GM19324 (cell line): Measurements from ENCODE around the gene RFC2.

ENCODE experiments used
- ATAC-seq: cut with Tn5 transposase; IDR thresholded peaks from one replicate; pipeline ENCODE4 v1.9.1; 2021; ENCODE audit warnings: mild to moderate bottlenecking, moderate library complexity; ENCODE audit not compliant: unreplicated experiment, low FRiP score

RFC2 gene

DNA sequence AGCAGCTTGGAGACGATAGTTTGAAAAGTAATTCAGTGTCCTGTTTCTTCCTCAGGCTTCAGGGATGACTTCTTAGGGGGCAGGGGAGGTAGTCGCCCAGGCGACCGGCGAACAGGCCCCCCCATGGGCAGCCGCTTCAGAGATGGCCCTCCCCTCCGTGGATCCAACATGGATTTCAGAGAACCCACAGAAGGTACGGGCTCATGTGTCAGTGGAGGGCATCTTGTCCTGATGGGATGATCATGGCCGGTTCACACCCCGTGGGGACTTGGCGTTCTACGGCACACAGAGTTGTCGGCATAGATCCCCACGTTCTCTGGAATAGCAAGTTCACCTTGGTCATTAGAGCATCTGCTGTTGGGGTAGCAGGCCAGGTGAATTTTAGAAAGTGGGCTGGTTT lies 59.5 kb downstream of the RFC2 start:
- no peak for ATAC-seq

DNA sequence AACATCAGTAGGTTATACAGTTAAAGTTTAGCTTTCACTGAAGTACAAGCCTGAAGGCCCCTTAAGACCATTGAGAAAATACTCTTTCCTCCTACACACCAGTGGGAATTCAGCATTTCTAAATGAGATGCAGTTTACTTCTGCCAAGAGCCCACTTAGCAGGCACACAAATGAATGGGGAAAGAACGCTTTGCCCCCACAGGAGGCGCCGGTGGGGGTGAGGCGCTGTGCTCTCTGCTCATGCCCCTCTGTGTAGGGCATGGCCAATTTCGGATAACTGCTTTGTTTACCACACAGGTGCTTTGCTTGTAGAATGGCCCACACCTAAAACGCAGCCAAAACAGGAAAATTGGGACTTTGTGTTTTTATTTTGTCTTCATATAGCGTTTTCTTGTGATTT lies 60.3 kb downstream of the RFC2 start:
- no peak for ATAC-seq

DNA sequence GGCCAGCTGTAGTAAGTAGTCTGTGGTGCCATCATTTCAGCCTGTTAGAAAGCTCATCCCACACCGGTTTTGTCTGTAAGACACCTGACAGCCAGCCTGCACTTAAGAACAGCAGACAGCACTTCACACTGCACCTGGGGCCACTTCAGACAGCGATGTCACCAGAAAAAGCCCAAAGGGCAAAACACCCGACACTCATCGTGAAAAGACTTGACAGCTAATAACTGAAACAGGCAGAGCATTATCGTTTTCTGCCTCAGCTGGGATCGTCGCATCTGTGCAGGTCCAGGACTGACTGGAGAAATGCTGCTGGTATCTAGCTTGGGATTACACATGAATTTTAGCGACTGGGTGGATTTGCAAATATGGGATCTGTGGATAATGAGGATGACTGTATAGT lies 61.1 kb downstream of the RFC2 start:
- no peak for ATAC-seq

DNA sequence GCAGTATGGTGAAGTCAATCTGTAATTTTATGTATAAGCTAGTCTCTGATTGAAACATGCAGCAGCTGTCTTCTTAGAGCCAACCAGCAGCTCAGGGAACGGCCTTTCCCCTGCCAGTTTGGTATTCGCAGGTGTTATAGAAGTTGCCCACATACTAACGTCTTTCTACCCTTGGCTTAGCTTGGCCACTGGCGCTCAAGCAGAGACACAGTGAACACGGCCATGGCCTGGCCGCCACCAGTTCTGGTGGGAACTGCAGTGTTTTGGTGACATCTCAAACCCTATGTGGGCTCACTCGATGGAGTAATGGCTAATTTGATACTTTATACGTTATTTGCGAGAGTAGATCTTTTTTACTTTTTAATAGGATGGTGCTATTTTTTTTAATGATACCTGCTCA lies 63.0 kb downstream of the RFC2 start:
- ATAC-seq = no peak

DNA sequence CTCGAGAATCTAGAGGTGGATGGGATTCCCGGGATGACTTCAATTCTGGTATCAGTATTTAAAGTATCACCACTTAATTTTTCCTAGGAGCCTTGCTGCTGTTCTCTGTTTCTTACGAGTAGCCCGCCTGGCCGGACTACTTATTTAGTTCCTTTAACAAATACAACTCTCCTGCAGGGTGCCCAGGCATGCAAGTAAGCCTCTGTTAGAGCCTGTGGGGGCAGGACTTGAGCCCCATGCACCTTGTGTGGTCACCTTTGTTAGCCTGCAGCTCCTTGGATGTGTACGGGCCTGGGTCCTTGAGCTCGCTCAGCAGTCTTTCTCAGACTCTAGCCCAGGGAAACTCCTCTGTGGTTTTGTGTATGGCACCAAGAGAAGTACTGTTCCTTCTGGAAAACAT lies 63.9 kb downstream of the RFC2 start:
- ATAC-seq = no peak

DNA sequence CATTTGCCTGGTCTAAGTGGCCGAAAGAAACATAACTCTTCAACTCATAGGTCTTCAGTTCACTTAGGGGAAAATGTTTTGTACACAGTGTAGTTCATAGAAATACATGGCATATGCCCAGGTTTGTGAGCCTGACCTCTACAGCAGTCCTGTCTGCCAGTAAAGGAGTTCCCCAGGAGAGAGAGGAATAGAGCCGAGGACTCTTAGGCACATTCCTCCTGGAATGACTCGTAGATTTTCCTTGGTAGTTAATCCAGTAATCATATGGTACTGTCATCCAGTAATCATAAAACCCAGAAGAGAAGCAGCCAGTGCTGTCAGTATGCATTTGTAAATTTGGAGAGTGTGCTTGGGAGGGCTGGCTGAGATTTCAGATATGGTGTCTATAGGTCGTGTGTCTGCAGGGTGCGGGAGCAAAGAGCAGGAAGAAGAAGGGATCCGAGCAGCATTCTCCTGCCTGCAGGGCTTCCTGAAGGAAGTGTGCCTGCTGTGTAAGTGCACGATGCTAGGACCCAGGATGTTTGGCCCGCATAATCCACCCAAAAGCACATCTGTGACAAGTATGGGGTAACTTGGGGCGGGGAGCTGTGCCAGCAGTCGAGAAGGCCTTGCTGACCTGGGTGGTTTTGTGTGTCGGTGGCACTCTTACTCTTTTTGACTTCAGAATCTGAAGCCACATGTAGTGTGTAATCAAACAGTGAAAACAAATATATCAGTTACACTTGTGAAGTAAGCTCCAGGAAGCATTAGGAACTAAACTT lies 66.1 kb downstream of the RFC2 start:
- ATAC-seq = no peak

DNA sequence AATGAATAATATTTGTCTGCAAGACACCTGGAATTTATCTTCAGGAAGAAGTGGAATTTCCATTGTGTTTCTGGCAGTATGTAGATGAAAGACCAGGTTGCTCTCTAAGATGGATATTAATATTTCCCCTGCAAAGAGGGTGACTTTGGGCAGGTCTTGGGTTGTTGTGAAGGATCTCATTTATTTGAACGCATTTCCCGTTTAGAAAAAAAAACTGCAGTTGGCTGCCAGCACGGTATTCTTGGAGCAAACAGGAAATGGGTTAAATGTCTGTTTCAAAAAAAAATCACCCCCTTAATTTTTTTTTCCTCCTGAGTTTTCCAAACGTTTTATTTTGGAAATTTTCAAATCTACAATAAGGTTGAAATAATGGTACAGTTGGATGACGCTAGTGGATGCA lies 68.6 kb downstream of the RFC2 start:
- ATAC-seq = no peak

DNA sequence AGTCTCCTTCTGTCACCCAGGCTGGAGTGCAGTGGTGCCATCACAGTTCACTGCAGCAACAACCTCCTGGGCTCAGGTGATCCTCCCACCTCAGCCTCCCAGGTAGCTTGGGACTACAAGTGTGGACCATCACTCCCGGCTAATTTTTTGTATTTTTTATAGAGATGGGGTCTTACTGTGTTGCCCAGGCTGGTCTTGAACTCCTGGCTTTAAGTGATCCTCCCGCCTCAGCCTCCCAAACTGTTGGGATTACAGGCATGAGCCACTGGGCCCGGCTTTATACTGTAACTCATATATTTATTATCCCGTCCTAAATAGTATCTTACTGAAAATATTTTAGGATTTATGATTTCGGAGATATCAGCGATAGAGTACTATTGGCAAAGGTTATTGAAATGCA lies 69.2 kb downstream of the RFC2 start:
- ATAC-seq = no peak

DNA sequence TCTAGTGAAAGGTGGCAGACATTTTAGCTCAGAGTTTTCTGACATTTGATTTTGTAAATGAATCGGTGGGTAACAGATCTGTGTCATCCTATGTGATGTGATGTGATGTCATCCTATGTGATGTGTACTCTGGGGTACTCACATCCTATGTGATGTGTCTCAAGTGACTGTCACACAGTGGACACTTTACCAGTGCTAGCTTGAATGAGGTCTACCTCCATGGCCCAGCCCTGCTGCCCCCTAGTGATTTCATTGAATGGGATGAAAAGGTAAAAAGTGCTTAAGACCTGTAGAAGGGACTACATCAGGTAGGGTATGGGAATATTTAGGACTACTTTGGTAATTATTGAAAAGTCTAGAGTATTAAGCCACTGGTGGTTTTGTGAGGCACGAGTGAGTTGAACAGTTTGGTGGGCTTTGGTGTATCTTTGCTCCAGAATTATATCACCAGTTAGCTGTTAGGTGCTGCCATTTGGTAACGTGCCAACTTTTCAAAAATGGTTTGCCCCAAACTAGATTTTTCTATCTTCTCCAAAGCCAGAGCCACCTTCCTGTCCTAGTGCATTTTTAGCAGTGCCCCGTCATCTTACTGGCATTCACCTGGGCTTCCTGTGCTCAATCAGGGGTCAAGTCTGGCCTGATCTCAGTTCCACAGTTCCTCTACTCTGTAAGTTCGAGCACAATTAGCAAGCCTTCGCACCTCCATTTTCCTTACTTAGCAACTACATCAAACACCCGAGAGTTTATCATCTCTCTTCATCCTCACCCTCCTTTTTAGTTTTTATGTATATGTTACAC lies 70.3 kb downstream of the RFC2 start:
- ATAC-seq = no peak

DNA sequence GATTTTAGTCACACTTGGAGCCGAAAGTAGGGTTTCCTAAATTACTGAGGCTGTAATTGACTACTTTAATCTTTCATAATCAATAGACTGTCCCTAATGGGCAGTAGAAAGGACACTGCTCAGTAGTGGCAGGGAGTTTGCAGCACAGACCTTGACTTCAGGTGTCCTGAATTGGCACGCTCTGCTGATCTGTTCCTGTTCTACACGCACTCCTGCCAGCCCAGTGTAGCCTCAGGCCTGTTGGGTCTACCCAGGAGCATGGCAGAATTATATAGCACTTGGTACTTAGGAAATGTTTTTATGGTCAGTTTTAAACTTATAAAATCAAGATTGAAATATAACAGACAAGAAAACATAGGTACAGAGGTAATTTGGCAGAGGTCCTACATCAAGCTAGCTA lies 71.1 kb downstream of the RFC2 start:
- ATAC-seq = no peak

DNA sequence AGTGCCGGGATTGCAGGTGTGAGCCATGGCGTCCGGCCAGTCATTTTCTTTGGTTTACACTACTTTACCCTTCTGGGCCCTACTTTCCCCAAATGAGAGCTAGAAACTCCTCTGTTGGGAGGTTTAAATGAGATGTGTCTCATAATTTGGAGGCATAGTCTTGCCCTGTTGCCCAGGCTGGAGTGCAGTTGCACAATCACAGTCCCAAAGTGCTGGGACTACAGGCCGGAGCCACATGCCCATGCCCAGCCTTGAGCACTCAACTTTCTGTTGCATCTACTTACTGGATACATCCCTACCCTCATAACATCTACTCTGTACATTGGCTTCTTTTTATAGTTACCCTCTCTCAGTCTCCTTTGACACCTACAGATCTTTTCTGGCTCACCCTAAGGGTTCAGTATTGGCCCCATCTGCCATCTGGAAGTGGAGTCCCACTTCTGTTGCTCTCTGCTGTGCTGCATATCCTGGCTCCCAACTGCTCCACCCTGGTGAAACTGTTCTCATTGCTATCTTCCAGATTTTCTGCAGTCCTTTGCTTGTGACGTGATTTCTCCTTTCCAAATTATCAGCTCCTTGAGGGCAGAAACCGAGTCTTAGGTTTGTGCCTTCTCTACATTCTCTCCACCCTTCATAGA lies 71.6 kb downstream of the RFC2 start:
- ATAC-seq = no peak

DNA sequence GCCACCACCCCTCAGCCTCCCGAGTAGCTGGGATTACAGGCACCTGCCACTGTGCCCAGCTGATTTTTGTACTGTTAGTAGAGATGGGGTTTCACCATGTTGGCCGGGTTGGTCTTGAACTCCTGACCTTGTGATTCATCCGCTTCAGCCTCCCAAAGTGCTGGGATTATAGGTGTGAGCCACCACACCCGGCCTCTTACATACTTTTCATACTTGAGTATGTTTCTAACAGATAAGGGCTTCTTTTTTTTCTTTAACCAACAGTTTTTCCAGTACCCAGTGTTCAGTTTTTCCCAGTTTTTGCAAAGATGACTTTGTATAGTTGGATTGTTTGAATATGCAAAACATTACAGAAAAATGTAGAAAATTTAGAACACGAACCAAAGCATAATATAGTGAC lies 72.4 kb downstream of the RFC2 start:
- ATAC-seq = no peak
